Measurements from ENCODE around the gene PTEN.

Gene PTEN

DNA sequence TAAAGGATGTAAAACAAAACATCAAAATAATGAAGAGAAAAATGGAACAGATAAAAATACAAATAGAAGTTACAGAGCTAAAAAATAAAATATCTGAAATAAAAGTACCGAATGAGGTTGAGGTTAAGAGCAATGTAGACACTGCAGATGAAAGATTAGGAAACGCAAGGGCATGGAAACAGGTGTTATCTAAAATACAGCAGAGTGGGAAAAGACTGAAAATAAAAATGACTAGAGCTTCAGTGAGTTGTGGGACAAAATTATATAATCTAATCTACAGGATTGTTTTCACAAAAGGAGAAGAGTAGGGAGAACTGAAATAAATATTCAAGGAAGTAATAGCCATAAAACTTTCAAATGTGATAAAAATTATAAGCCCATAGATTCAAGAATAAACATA, 123.8 kb downstream of the PTEN start:
- no peak for DNase-seq

DNA sequence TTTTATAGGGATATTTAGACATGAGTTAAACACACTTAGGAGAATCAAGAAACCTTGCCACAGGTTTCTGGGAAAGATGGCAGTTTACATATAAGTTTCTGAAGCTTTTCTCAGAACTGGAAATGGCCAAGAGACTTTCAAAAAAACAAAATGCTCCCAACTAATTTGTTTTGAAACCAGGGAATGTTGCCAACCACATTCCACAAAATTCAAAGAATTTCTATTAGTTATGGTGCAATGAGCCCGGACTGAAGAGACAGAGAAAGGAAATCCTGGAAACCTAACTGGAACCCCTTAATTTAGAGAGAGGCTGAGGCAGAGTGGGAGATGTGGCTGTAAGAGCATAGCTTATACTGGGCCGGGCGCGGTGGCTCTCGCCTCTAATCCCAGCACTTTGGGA, 128.5 kb downstream of the PTEN start:
- no peak for DNase-seq

DNA sequence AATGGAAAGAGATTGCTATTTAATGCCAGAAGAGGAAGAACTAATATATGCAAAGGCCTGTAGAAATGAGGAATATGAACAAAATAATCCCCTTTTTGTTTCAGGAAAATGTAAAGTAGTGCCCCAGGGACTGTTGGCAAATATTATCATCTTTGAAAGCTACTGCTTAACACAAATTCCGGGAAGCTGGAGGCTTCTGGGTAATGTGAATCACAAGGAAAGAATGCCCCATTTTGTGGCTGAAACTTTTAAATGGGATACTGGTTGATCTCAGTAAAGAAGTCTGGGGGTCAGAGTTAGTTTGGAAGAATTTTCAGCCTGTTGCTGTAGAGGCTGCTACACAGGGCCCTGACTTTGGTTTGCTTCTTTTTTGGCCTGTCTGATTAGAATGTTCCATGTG, 141.0 kb downstream of the PTEN start:
- DNase-seq = no peak

DNA sequence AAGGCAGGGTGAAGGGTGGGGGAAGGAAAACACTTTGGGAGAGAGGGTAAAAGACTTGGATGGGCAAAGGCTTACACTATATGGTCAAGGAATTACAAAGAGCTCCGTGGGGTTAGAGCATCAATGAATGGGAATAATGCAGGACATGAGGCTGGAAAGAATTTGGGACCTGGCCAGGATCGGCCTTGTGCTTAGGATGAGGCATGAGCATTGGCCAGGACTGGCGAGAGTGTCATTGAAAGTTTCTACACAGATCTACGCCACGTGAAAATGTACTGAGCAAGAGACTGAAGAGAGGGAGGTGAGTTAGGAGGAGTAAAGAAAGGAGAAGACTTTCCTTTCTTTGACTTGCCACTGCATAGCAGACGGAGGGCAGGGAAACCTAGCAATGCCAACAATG, 142.8 kb downstream of the PTEN start:
- no peak for DNase-seq

DNA sequence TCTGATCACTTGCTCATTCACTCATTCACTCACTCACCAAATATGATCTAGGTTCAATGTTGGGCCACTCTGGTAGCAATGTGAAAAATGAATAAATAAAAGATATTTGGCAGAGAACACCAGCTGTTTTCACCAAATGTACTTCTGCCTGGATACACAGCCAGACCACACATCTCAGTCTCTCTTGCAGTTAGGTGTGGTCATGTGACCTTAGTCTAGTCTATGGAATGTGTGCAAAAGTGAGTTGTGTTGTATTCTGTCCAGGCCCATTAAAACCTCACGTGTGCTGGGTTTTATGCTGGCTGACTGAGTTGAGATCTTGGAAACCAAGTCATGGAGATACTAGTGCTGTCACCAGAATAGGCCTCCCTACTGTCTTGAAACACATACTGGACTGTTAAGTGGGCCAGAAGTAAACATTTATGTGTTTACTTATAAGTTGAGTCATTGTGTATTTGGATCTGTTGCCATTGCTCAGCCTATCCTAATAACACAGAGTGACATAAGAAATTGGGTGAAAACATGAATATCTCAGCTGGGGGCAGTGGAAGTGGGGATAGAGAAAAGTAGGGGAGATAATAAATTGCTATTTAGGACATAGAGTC, 145.5 kb downstream of the PTEN start:
- no peak for DNase-seq

DNA sequence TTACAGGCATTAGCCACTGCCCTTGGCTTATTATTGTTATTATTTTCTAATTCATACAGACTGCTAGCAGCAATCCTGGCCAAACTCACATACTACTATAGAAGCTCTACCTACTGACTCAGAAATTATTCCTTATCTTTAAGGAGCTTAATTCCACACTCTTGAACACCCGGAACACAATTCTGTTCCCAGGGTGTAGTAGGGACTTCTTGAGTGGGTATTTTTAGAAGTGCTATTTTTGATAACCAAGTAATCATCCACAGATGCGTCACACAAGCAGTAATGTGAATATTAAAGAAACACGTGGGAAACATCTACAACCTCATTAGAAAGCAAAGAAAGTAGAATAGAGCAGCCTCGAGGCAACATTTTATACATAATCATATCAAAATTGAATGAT, 149.2 kb downstream of the PTEN start:
- DNase-seq = no peak

DNA sequence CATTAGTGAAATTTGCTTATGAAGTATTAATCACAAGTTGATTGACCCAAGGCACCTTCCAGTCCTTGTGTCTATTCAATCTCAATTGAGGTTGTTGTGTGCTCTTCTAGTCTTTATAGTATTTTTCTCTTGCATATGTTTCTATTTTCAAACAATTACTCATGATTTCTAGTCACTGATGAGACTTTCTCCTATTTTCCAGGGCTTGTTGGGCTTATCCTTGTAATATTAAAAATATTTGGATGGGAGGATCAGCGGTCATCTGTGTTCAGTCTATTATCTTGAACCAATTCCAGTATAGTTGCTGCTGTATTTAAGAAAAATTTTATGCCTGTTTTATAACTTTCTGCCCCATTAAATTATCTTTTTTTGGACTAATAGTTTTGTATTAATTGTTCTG, 154.4 kb downstream of the PTEN start:
- DNase-seq = no peak

DNA sequence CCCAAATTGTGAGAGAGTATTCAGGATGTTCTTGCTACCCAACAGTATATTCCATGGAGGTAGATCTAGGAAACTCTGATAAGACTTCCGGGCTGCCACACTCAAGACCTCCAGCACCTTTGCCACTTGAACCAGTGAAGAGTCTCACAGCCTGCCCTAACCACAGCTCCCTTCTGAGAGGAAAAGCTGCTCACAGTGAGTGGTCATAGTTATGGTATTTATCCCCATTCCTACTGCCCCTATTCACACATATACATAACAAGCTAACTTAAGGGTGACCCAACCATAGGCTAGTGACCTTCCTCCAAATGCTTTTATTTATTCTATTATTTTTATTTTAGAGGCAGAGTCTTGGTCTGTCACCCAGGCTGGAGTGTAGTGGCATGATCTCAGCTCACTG, 156.3 kb downstream of the PTEN start:
- DNase-seq = no peak

Data from COR-L47 (cell line).